Hepatocyte (in vitro differentiated cells): ENCODE measurements around the gene FAM180A.

Source experiments
- CTCF ChIP-seq: fragments of 200-600 bp; sonication (generic); IDR thresholded peaks from 2 replicates; pipeline ENCODE4 v1.5.1; 2016; ENCODE audit warnings: antibody characterized with exemption, mild to moderate bottlenecking; ENCODE audit not compliant: poor library complexity
- EZH2 ChIP-seq: fragments of 200-600 bp; sonication (generic); IDR thresholded peaks from 2 replicates; pipeline ENCODE4 v1.6.1; 2016; ENCODE audit warnings: antibody characterized with exemption, mild to moderate bottlenecking, borderline replicate concordance
- EZH2phosphoT487 ChIP-seq: fragments of 200-600 bp; sonication (generic); IDR thresholded peaks from one replicate; pipeline ENCODE4 v1.6.1; 2018; ENCODE audit warnings: antibody characterized with exemption, mild to moderate bottlenecking, low read depth, moderate library complexity; ENCODE audit not compliant: unreplicated experiment, severe bottlenecking

- TF ChIP-seq CTCF (no peak), EZH2phosphoT487 (no peak), EZH2 (no peak)
Measured at GRCh38 chr7:135719688-135720087, 28.9 kb downstream of the FAM180A start.
